GM21390 (cell line): ENCODE data around the gene WEE2.
"Not testable (repeated sequence)": the region's sequence is repeated elsewhere in the genome, so short reads cannot be mapped to it uniquely, and the experiment has no call there.

Experiments used
- ATAC-seq: cut with Tn5 transposase; IDR thresholded peaks from one replicate; pipeline ENCODE4 v1.9.1; 2021; ENCODE audit not compliant: unreplicated experiment

The WEE2 gene

DNA sequence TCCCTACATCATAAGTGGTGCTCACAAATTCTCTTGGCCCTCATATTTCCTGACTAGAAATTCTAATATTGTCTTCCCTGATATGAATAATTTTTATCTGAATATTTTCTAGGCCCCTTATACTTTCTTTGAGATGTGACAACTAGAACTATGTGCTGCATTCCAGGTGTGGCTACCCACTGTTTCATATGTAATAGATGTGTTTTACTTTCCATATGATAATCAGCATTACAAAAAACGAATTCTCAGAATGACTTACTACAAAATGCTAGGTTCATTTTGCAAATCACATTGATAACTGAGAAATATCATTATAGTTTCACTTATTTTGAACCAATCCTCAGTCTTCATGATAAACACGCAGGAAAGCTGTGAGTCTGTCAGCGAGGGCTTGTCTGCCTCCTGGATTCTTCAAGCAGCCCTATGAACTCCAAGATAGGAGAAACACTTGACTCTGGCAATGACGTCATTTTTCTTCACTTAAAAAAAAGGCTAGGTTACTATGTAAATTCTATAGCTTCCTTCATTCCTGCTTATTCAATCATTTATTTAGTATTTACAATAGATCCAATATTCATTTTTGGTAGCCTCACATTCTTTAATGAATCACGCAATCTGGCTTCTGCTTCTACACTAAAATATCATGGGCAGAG is 4.6 kb downstream of the WEE2 start:
- ATAC-seq, result no peak

DNA sequence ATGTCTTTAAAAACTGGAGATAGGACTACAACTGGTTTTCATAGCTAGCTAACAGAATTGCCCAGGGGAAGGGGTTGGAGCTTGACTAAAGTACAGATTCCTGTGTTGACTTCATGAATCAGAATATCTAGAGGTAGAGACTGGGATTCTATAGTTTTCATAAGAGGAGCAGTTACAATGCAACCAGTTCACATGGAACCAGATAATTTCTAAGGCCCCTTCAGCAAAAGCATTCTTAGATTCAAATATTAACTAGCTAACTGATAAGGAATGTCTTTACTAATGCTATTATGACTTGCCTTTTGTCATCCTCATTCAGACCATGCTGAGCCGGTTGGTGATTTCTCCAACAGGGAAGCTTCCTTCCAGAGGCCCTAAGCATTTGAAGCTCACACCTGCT is 5.7 kb downstream of the WEE2 start:
- ATAC-seq, result no peak

DNA sequence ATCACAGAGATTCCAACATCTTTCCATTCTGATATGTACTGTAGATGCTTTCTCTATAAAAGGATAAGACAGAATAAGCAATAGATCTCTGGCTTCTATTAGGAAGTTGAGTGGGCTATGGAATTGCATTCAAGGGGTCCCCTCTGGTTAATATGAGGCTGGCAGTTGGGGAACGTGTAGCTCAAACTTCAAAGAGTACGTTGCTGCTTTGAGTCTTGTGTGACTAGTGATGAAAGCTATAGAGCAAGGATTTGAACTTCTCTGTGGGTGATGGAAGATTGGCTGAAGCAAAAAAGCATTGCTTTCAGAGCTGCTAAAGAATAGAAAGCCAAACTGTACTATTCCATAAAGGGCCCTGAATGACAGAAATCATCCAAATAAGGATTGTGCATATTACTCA is 6.4 kb downstream of the WEE2 start:
- no peak for ATAC-seq

DNA sequence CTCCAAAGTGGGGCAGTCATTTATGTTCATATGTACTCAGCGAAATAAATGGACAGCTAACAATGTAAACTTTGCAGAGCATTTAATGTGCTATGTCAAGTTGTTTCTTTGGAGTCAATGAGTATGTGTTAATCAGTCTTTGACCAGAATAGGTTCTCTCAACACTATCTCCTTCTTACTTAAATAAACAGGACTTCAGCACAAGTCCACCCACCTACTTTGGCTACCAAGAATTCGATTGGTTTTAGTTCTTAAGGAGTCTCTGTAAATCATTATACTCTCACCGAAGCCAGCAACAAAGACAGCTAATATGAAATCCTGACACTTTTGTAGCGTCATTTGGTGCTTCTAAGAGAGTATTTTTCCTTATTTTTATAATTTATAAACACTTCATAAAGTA is 6.9 kb downstream of the WEE2 start:
- no peak for ATAC-seq

DNA sequence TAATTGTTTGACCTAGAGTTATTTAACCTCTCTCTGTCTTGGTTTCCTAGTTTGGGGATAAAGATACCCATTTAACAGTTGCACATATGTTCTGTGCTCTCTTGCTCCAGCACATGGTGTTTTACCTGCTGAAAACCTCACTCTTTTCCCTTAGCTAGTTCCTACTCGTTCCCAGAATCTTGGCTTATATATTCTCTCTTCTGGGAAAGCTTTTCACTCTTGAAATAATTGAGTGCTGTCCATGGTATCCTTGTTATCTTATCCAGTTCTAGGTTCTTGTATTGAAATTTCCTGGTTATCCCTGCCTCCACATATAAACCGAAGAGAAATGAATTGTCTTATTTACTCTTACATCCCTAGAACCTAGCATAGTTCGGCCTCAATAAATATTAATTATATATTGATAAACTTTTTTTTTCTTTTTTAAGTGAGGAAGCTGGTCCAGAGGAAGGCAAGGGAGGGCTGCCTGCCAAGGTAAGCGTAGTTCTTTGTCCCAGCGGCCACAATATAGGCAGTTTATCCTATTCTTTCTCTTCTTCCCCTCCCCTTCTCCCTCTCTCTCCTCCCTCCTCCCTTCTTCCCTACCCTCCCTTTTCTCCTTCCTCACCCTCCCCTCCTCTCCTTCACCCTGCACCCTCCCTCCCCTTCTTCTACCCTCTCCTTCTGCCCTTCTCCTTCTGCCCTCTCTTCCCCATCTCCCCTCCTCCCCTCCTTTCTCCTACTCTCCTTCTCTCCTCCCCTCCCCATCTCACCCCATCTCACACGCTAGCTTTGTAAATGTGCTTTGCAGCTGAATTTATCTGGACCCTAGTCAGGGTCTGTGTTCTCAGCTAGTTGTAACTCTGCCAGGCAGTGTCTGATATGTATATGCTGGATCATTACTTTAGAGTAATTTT is 7.9 kb downstream of the WEE2 start:
- ATAC-seq, result no peak

DNA sequence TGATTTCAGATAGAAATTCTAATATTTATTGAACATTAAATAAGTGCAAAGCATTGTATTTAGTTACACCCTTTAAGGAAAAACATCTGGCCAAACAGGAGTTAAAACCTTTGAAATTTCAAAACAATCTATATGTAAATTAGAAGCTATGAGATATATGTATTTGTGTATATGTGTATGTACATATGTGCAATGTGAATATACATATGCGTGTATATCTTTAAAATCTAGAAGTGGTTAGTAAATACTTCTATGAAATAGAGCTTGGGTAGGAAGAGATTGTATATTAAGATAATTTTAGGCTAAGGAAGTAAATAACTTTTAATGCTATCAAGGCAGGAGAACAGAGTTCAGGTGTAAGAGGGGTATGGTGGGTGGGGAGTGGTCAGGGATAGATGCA is 9.3 kb downstream of the WEE2 start:
- no peak for ATAC-seq

DNA sequence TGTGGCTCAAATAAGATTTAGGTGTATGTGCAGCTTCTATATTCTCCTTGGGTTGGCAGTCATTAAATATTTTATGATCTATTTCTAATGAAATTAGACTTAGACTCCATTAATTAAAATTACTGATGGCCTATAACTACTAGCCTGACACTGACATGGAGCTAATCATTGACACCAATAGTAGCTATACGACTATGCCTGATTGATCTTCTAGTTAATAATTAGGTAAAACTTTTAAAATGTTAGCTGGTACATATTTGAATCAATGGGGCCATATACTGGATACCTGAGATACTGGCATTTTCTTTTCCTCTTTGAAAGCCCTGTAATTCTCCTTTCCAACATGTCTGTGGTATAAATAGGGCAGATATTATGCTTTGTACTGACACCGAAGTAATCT is 14.4 kb downstream of the WEE2 start:
- ATAC-seq, result no peak

DNA sequence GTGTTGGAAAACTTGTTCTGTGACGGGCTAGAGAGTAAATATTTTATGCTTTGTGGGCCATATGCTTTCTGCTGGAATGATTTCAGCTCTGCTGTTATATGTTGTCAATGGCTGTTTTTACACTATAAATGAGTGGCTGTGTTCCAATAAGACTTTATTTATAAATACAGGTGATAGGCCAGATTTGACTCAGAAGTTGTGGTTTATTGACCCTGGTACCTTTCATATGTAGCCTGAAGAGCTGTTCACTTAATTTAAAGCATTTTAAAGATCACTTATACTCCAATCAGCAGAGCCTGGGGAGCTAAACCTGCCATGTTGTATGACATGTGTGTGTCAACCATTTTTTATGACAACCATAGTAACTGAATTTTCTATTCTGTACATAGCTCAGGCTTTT is 20.9 kb downstream of the WEE2 start:
- no peak for ATAC-seq

DNA sequence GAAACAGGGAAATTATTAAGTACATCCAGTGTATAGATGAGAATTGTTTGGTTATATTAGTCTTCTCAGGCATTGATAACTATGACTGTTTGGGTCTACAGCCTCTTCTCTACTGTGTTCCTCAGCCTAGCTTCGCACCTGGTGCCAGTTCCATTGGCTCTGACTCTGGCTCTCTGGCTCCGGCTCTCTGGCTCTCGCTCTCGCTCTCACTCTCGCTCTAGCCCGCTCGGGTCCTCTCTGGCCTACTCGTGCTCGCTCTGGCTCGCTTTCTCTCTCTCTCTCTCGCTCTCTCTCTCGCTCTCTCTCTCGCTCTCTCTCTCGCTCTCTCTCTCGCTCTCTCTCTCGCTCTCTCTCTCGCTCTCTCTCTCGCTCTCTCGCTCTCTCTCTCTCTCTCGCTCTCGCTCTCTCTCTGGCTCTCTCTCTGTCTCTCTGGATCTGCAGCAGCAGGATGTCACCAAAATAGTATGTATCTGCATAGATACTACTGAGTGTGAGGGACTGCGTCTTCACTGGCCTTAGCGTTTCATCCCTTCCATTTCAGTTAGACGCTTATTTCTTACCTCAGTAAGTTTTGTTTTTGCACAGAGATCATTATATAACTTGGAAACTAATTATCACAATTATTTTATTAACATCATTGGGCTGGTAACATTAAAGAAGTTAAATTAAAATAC is 23.5 kb downstream of the WEE2 start:
- ATAC-seq, result no peak

DNA sequence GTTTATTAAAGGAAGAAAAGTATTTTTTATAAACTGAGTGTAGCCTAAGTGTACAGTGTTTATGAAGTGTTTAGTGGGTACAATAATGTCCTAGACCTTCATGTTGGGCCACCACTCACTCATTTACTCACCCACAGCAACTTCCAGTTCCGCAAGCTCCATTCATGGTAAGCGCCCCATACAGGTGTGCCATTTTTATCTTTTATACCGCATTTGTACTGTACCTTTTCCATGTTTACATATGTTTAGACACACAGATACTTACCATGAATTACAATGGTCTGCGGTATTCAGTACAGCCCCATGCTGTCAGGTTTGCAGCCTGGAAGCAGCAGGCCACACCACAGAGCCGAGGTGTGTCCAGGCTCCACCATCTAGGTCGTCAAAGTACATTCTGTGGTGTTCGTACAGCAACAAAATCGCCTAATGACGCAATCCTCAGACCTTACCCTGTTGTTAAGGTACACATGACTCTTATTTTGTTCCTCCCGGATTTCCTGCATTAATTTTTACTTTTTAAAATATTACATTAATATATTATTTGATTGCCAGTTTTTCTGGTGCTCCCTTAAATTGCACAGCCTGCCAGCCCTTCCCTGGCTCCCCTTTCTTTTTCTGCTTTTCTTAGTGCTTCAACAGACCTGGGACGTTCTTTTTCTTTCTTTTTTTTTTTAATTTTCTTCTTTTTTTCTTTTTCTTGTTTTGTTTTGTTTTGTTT is 29.1 kb downstream of the WEE2 start:
- ATAC-seq, result no peak

DNA sequence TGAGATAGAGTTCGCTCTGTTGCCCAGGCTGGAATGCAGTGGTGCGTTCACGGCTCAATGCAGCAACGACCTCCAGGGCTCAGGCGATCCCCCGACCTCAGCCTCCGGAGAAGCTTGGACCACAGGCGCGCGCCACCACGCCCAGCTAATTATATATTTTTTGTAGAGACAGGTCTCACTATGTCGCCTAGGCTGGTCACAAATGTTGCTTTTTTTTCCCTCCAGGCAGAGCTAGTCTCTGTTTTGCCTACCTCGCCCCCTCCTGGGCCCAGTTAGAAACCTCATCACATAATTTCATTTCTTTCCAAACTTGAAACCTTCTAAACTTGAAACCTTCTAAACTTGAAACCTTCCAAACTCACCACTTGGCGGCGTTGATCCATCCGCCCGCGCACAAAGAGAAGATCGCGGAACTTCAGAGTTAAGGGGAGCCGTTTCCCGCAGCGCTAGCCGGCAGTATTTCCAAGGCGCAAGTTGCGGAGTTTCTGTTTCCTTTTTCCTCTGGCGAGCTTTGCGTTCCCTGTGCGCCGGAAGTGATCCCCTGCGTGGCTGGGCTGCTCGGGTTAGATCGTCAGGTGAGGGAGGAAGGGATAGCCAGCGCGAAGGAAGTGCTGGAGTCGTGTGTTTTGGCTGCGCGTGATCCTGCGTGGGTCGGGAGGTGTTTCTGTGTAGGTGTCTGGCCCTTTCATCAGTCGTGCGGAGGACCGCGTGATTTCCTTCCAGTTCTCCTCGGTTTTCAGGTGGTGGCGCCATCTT is 29.9 kb downstream of the WEE2 start, which contains the start of gene SSBP1:
Gene SSBP1 (plus strand): TSS at position 523 of the 756 bp plus-strand sequence. CDS start 809 bp downstream, outside the sequence.
- ATAC-seq, result peak; percentile 91

DNA sequence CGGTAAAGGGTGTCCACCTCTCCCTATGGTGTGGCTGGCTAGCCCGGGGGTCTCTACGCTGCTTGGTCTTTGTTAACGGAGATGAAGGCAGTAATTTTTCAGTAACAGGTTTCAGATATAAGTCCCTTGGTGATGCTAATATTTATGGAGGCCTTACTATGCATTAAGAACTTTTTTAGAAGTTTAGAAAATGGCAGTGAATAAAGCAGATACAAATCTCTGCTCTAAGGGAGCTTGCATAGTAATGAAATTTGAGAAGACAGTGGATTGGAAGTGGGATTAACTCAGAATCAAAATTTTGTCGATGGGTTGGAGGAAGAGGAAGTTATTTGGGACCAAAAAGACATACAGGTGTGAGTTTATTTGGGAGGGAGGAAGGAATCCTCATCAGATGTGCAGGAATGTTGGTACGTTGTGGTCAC is 30.4 kb downstream of the WEE2 start:
- no peak for ATAC-seq

DNA sequence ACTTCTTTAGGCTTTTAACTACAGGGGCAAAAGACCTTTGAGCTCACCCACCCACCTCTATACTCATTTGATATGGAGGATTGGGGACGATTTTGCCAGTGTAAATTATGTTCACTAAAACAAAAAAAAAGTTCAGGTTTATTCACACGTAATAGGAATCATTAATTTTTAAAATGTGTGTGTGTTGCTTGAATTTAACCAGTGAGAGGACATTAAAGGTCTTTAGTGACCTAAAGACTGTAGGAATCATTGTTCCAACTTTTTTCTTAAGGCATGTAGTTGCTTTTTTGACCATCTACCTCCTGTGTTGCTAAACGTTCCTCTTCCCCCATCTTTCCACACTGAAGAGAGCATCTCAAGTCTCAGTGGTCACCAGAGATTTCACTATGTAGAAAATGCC is 31.1 kb downstream of the WEE2 start:
- no peak for ATAC-seq

DNA sequence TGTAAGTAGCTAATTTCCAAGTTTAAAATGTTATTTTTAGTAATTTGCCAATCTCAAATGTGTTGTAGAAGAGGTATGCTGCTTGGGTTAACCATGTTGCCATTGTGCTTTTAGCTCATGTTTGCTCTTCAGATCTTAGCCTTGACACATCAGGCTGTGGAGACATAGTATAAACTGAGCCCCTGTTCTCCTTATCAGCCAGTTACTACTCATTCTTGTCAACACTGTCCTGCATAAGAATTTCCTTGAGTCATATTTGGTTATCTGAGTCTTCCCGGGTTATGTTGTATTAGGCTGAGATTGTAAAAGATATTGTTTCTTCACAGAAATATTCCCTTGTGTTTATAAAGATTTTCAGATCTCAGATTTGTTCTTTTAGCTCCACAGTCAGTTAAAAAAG is 34.1 kb downstream of the WEE2 start:
- no peak for ATAC-seq

DNA sequence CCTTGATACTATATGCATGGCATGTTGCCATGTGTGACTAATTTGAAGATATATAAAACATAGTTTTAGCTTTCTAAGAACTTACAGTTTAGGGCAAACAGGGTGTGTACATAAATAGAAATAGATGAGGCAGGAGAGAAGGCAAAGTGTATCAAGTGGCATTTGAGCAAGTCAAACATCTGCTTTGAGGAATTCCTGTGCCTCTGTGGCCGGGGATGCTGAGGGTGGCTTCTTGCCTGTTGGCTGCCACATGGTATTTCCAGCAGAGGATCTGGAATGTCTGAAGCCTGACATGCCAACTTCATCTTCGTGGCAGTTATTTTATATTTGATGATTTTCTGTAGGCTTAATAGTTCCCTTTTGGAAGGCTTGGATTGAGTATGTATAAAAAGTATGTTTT is 36.0 kb downstream of the WEE2 start:
- no peak for ATAC-seq

DNA sequence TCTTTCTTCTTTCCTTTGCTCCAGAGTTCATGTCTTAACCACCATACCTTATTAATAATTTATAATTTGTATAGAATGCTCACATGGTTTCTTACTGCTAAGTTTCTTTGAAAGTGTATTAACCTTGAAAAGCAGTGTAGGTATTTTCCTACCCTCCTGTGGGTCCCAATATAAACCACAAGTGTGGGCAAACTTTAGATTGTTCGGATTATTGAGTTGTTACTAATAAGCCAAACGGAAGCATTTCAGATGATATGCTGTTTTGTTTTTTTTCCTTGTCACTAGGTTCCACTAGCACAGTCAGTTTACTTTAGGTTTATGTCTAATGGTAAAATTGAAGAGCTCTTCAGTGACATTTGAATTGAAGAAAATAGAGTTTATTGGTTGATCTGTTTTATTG is 40.2 kb downstream of the WEE2 start:
- ATAC-seq, result no peak

DNA sequence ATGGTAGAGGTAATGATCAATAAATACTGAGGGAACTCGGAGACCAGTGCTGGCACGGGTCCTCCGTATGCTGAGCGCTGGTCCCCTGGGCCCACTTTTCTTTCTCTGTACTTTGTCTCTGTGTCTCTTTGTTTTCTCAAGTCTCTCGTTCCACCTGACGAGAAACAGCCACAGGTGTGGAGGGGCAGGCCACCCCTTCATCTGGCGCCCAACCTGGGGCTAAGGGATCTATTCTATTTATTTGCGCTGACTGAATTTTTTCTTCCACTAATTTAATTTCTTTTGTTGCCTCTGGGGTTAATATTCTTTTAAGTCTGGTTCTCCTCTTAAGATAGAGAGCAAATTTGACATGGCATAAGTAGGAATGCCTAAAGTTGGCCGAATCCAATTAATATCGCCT is 43.8 kb downstream of the WEE2 start:
- ATAC-seq, result not testable (repeated sequence)

DNA sequence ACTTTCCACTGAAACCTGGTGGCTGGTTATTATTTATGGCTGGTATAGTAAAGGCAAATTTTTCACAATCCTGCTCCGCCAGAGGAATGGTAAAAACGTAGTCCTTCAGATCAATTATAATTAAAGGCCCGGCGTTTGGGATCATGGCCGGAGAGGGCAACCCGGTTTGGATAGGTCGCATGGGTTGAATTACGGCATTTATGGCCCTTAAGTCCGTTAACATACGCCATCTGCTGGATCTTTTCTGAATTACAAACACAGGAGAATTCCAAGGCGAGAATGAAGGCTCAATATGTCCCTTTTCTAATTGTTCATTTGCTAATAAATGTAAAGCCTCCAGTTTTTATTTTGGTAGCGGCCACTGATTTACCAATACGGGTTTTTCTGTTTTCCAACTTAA is 44.5 kb downstream of the WEE2 start:
- ATAC-seq, result no peak

DNA sequence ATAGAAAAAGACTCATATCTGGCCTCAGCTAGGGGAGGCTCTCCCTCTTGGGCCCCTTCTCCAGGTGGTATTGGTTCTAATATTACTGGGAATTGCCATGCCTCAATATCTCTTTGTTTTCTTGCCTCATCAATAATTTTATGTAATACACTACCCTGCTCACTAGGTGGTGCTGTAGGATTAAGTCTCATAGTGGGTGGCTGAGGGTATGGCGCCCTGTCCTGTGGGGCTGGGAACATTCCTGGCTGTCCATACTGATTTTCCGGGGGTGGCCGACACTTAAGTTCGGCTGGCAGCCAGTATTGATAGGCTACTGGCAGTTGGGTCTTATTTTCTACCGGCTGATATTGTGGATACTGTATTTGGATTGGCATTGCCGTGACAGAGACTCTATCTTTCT is 46.8 kb downstream of the WEE2 start:
- ATAC-seq, result no peak

DNA sequence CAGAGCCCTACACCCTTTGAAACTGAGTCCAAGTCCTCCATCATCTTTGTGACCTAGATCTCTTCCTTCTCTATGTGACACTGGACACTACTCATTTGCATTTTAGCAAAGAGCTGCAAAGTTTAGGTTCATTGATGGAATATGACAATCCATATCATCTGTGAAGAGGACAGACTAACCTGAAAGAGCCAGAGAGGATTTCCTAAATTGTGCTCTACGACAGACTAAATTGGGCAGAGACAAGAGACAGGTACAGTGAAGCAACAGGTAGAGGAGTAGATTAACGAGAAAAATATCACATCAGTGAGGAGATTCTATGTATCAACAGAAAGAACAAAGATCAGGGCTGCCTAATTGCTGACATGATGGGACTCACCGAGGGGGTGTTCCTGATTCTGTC is 55.6 kb downstream of the WEE2 start, which contains the start of gene TAS2R3:
Gene TAS2R3 (plus strand): TSS at position 301 of the 400 bp plus-strand sequence. CDS start 62 bp downstream, at position 363.
- no peak for ATAC-seq
